ENCODE measurements around the gene SLC37A1. TPM values are rescaled to one million over a fixed set of nuclear protein-coding genes. Genes with fewer than 3 reads are reported as not detected.

Gene SLC37A1
- total RNA-seq, 2 donors from 2014 or later: 22.7 to 47.0 TPM

DNA sequence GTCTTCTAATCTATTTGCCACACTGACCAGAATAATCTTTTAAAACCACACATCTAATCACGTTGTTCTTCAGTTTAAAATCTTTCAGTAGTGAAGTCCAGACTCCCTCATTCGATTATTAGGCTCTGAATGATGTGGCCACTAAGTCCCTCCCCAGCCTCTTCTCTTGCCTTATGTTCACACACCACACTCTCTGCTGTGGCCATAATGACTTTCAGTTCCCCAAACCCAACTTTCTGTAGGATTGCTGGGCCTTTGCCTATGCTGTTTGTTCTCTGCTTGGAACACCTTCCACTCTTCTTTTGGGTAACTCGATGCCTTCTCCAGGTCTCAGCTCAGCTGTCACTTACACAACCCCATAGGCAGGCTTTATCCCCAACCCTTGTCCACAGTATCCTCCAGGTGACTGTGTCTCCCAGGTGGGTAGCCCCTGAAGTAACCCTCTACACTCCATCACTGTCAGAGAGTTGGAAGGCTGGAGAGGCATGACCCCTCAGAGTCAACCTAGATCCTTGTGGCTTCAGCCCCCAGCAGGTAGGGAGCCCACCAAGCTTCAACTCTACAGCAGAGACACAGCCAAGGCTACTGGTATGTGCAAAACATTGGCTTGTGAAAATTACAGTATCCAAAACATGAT, 8.4 kb upstream of the SLC37A1 start:
- no peak overlapping the region for H3K27ac ChIP-seq (ENCODE audit: low read depth, low read length)
- no peak for DNase-seq
- peaks cover 6% of the 10 kb centered on the region for H3K27me3 ChIP-seq (ENCODE audit: control insufficient read depth, insufficient read depth, low read length, poor library complexity, severe bottlenecking)
- H3K9me3 ChIP-seq (ENCODE audit: control insufficient read depth, low read length): no peaks in the 10 kb centered on the region
- no peaks in the 10 kb centered on the region for H3K36me3 Mint-ChIP-seq (ENCODE audit: low read depth)
- H3K9ac ChIP-seq (ENCODE audit: extremely low read depth, low read length, poor library complexity, severe bottlenecking): no peak overlapping the region
- no peak overlapping the region for H3K4me3 Mint-ChIP-seq
- TF ChIP-seq, protein P1, sequence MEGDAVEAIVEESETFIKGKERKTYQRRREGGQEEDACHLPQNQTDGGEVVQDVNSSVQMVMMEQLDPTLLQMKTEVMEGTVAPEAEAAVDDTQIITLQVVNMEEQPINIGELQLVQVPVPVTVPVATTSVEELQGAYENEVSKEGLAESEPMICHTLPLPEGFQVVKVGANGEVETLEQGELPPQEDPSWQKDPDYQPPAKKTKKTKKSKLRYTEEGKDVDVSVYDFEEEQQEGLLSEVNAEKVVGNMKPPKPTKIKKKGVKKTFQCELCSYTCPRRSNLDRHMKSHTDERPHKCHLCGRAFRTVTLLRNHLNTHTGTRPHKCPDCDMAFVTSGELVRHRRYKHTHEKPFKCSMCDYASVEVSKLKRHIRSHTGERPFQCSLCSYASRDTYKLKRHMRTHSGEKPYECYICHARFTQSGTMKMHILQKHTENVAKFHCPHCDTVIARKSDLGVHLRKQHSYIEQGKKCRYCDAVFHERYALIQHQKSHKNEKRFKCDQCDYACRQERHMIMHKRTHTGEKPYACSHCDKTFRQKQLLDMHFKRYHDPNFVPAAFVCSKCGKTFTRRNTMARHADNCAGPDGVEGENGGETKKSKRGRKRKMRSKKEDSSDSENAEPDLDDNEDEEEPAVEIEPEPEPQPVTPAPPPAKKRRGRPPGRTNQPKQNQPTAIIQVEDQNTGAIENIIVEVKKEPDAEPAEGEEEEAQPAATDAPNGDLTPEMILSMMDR (conservative IDR thresholded peaks at IDR 0.05): no peak
- H3K9me3 Mint-ChIP-seq: no peaks in the 10 kb centered on the region
- 82 to 85% methylated on average over 3 of the region's 3 CpGs for WGBS, 2 experiments (ENCODE audit: insufficient coverage in 1 of 2, insufficient read length in 1 of 2)
- H3K4me3 ChIP-seq (ENCODE audit: low read length): no peak overlapping the region
- H3K4me1 ChIP-seq (ENCODE audit: control insufficient read depth, insufficient read depth, low read length): no peaks in the 10 kb centered on the region
- H3K4me1 Mint-ChIP-seq: peaks cover 7% of the 10 kb centered on the region
- no peak overlapping the region for H3K27ac Mint-ChIP-seq
- peaks cover 5% of the 10 kb centered on the region for H3K27me3 Mint-ChIP-seq (ENCODE audit: insufficient read depth)
- H3K36me3 ChIP-seq (ENCODE audit: control insufficient read depth, insufficient read depth, low read length): no peaks in the 10 kb centered on the region

DNA sequence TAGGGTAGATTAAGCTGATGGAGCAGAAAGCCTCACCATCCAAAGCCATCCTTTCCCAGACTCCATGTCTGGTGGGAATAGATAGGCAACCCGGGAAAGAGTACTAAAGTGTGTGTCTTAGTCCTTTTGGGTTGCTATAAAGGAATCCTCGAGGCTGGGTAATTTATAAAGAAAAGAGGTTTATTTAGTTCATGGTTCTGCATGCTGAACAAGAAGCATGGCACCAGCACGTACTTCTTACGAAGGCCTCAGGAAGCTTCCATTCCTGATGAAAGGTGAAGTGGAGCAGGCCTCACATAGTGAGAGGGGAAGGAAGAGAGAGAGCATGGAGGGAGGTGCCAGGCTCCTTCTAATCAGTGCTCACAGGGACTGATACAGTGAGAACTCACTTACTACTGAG, 6.2 kb upstream of the SLC37A1 start:
- Mint-ChIP-seq H3K27me3 (ENCODE audit: insufficient read depth) (peaks cover 11% of the 10 kb centered on the region), H3K9me3 (no peaks in the 10 kb centered on the region), H3K4me3 (no peak overlapping the region), H3K27ac (no peak overlapping the region), H3K36me3 (ENCODE audit: low read depth) (no peaks in the 10 kb centered on the region), H3K4me1 (peaks cover 7% of the 10 kb centered on the region)
- peaks cover 6% of the 10 kb centered on the region for H3K27me3 ChIP-seq (ENCODE audit: control insufficient read depth, insufficient read depth, low read length, poor library complexity, severe bottlenecking)
- H3K4me3 ChIP-seq (ENCODE audit: low read length): no peak overlapping the region
- H3K4me1 ChIP-seq (ENCODE audit: control insufficient read depth, insufficient read depth, low read length): no peaks in the 10 kb centered on the region
- no peak overlapping the region for H3K27ac ChIP-seq (ENCODE audit: low read depth, low read length)
- H3K9me3 ChIP-seq (ENCODE audit: control insufficient read depth, low read length): no peaks in the 10 kb centered on the region
- WGBS, 2 experiments (ENCODE audit: insufficient coverage in 1 of 2, insufficient read length in 1 of 2): 96 to 100% methylated on average over 3 to 4 of the region's 4 CpGs
- DNase-seq: no peak
- H3K36me3 ChIP-seq (ENCODE audit: control insufficient read depth, insufficient read depth, low read length): no peaks in the 10 kb centered on the region
- no peak overlapping the region for H3K9ac ChIP-seq (ENCODE audit: extremely low read depth, low read length, poor library complexity, severe bottlenecking)
- TF ChIP-seq, protein P1 (conservative IDR thresholded peaks at IDR 0.05): no peak

DNA sequence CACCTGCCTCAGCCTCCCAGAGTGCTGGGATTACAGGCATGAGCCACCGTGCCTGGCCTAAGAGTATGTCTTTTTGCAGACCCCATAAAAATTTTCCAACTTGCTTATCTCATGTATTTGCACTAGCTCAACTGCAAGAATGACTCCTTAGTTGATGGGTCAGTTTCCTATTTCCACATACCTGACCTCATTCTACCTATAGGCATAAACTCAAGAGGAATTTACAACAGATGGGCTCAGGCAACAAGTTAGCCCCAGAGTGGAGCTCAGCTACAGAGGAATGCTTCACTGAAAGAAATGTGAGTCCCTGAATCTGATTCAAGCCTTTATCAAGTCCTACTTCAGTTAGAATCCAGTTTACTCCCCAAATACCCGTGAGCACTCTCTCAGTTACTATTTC, 5.3 kb upstream of the SLC37A1 start:
- no peak overlapping the region for H3K9ac ChIP-seq (ENCODE audit: extremely low read depth, low read length, poor library complexity, severe bottlenecking)
- peaks cover 14% of the 10 kb centered on the region for H3K27me3 Mint-ChIP-seq (ENCODE audit: insufficient read depth)
- no peak overlapping the region for H3K27ac Mint-ChIP-seq
- no peak overlapping the region for H3K27ac ChIP-seq (ENCODE audit: low read depth, low read length)
- no peak for DNase-seq
- TF ChIP-seq, protein P1 (conservative IDR thresholded peaks at IDR 0.05): no peak
- H3K27me3 ChIP-seq (ENCODE audit: control insufficient read depth, insufficient read depth, low read length, poor library complexity, severe bottlenecking): peaks cover 12% of the 10 kb centered on the region
- no peaks in the 10 kb centered on the region for H3K9me3 ChIP-seq (ENCODE audit: control insufficient read depth, low read length)
- peaks cover 7% of the 10 kb centered on the region for H3K4me1 Mint-ChIP-seq
- 91 to 100% methylated on average over 2 of the region's 2 CpGs for WGBS, 2 experiments (ENCODE audit: insufficient coverage in 1 of 2, insufficient read length in 1 of 2)
- H3K4me1 ChIP-seq (ENCODE audit: control insufficient read depth, insufficient read depth, low read length): no peaks in the 10 kb centered on the region
- H3K36me3 Mint-ChIP-seq (ENCODE audit: low read depth): no peaks in the 10 kb centered on the region
- no peaks in the 10 kb centered on the region for H3K9me3 Mint-ChIP-seq
- H3K4me3 ChIP-seq (ENCODE audit: low read length): no peak overlapping the region
- no peak overlapping the region for H3K4me3 Mint-ChIP-seq
- H3K36me3 ChIP-seq (ENCODE audit: control insufficient read depth, insufficient read depth, low read length): no peaks in the 10 kb centered on the region
